A673 (cell line): ENCODE measurements around the gene CNOT3. TPM values are rescaled to one million over a fixed set of nuclear protein-coding genes. Genes with fewer than 3 reads are reported as not detected.

Experiments used
- BruUV-seq: library from RNA; stranded (reverse); fragments of 400-500 nt; replicated peaks from 2 replicates; lab custom pipeline; 2021; lab: Mats Ljungman, UMichigan
- CTCF ChIA-PET: fragments of 300-600 bp; sonication (Branson Sonifier 250); formaldehyde crosslinking; loops from one replicate; lab custom pipeline; 2022; ENCODE audit warnings: antibody characterized with exemption; lab: Charles Lee
- POLR2A ChIA-PET: fragments of 300-600 bp; sonication (Branson Sonifier 250); formaldehyde crosslinking; loops from one replicate; lab custom pipeline; 2022; ENCODE audit warnings: antibody characterized with exemption; ENCODE audit not compliant: low non-redundant PET; lab: Charles Lee
- DNase-seq: peaks from one replicate; pipeline ENCODE4 v3.0.0-alpha.2; 2015; ENCODE audit warnings: low spot score
- H3K27ac ChIP-seq: fragments of 200-600 bp; sonication (generic); 2 replicates; pipeline ENCODE4 v1.5.1; 2016; ENCODE audit warnings: mixed run types, low read depth, mild to moderate bottlenecking, mixed read lengths, antibody characterized with exemption, low read length; ENCODE audit not compliant: poor library complexity, severe bottlenecking
- H3K27me3 ChIP-seq: fragments of 200-600 bp; sonication (generic); replicated peaks from 2 replicates; pipeline ENCODE4 v1.6.1; 2017; ENCODE audit warnings: mixed run types, low read depth, mild to moderate bottlenecking, mixed read lengths, antibody characterized with exemption, low read length; ENCODE audit not compliant: insufficient read depth, poor library complexity
- H3K36me3 ChIP-seq: fragments of 200-600 bp; sonication (generic); 2 replicates; pipeline ENCODE4 v1.6.1; 2016; ENCODE audit warnings: mixed run types, mild to moderate bottlenecking, mixed read lengths, antibody characterized with exemption, low read length; ENCODE audit not compliant: insufficient read depth, poor library complexity, severe bottlenecking
- H3K4me1 ChIP-seq: fragments of 200-600 bp; sonication (generic); 2 replicates; pipeline ENCODE4 v1.6.1; 2017; ENCODE audit warnings: mixed run types, mild to moderate bottlenecking, mixed read lengths, antibody characterized with exemption, low read length; ENCODE audit not compliant: insufficient read depth, poor library complexity, severe bottlenecking
- H3K4me3 ChIP-seq: fragments of 200-600 bp; sonication (generic); 2 replicates; pipeline ENCODE4 v1.5.1; 2016; ENCODE audit warnings: low read depth, mixed run types, mild to moderate bottlenecking, mixed read lengths, low read length; ENCODE audit not compliant: poor library complexity, severe bottlenecking
- H3K9me3 ChIP-seq: fragments of 200-600 bp; sonication (generic); 2 replicates; pipeline ENCODE4 v1.6.1; 2016; ENCODE audit warnings: mixed run types, low read depth, mild to moderate bottlenecking, mixed read lengths, antibody characterized with exemption, low read length; ENCODE audit not compliant: poor library complexity, severe bottlenecking
- EZH2 ChIP-seq: fragments of 200-600 bp; sonication (generic); IDR thresholded peaks from 2 replicates; pipeline ENCODE4 v1.6.1; 2017; ENCODE audit warnings: borderline replicate concordance, low read depth, mild to moderate bottlenecking, mixed read lengths, antibody characterized with exemption, low read length; ENCODE audit not compliant: poor library complexity, severe bottlenecking
- intact Hi-C: fragments of 100-400 bp; cut with micrococcal nuclease; formaldehyde crosslinking; loops from one replicate; pipeline ENCODE4 v1.10.0; 2022; ENCODE audit not compliant: unreplicated experiment
- total RNA-seq: library from RNA; stranded (reverse); gene quantifications from 2 replicates; pipeline ENCODE4 v1.2.3, GENCODE V29; 2021
- TF ChIP-seq, protein P1 (sequence below): fragments of 300-800, 200-600 bp; sonication (generic); conservative IDR thresholded peaks from 2 replicates; pipeline ENCODE4 v1.5.1; 2017; ENCODE audit warnings: low read depth, mild to moderate bottlenecking, antibody characterized with exemption, low read length, moderate library complexity, mixed read lengths

CNOT3 gene
- total RNA-seq, 1 experiment from 2014 or later, result 102 TPM

DNA sequence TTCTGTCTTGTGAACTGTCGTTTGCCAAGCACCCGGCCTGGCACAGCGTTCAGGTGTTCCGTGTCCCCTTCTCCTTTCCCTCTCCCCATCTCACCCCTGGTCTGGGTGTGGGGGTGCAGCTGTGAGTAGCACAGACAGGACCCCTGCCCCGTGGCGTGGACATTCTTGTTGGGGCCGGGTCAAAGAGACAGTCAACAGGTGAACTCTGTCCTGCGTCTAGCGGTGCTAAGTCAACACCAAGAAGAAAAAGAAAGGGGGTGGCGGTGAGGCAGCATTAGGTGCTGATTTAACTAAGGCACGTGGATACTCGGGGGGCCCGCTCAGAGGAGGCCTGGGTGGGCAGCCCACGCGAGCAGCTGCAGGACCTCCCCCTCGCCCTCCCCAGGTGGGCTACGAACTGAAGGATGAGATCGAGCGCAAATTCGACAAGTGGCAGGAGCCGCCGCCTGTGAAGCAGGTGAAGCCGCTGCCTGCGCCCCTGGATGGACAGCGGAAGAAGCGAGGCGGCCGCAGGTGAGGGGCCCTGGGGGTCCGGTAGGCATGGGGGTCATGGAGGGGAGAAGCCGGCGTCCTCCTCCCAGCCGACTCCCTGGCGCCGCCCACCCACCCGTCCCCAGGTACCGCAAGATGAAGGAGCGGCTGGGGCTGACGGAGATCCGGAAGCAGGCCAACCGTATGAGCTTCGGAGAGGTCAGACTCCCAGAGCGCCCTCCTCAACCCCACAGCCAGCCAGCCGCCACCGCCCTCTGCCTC, 9.7 kb upstream of the CNOT3 start:
- POLR2A ChIA-PET, result no interaction called here
- Histone ChIP-seq H3K9me3 (no peaks in the 10 kb centered on the region), H3K36me3 (peaks cover 51% of the 10 kb centered on the region)

GRCh38 chr19:54128441-54128725, 9.2 kb upstream of the CNOT3 start:
- H3K4me1 ChIP-seq, result no peaks in the 10 kb centered on the region
- ChIA-PET CTCF (no interaction called here), POLR2A (no interaction called here)
- no peaks in the 10 kb centered on the region for H3K9me3 ChIP-seq
- BruUV-seq, result no TSS peak
- DNase-seq, result no peak
- no peak for TF ChIP-seq EZH2
- TF ChIP-seq, protein P1, sequence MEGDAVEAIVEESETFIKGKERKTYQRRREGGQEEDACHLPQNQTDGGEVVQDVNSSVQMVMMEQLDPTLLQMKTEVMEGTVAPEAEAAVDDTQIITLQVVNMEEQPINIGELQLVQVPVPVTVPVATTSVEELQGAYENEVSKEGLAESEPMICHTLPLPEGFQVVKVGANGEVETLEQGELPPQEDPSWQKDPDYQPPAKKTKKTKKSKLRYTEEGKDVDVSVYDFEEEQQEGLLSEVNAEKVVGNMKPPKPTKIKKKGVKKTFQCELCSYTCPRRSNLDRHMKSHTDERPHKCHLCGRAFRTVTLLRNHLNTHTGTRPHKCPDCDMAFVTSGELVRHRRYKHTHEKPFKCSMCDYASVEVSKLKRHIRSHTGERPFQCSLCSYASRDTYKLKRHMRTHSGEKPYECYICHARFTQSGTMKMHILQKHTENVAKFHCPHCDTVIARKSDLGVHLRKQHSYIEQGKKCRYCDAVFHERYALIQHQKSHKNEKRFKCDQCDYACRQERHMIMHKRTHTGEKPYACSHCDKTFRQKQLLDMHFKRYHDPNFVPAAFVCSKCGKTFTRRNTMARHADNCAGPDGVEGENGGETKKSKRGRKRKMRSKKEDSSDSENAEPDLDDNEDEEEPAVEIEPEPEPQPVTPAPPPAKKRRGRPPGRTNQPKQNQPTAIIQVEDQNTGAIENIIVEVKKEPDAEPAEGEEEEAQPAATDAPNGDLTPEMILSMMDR, result no peak
- no peak overlapping the region for H3K27ac ChIP-seq
- no peak overlapping the region for H3K4me3 ChIP-seq
- no peaks in the 10 kb centered on the region for H3K27me3 ChIP-seq
- intact Hi-C loops, result no loop called here
- H3K36me3 ChIP-seq, result peaks cover 51% of the 10 kb centered on the region

More for the DNA sequence above, 9.7 kb upstream of the CNOT3 start:
- no peak for DNase-seq
- Histone ChIP-seq H3K27ac (no peak overlapping the region), H3K4me1 (no peaks in the 10 kb centered on the region), H3K27me3 (no peaks in the 10 kb centered on the region), H3K4me3 (no peak overlapping the region)
- CTCF ChIA-PET, result no interaction called here
- no TSS peak for BruUV-seq
- intact Hi-C loops, result no loop called here
- TF ChIP-seq, protein P1, result no peak
- no peak for TF ChIP-seq EZH2

- POLR2A ChIA-PET, result no interaction called here
- CTCF ChIA-PET, result no interaction called here
Observed at GRCh38 chr19:54128796-54129616, 8.6 kb upstream of the CNOT3 start.

More at GRCh38 chr19:54128796-54129616, 8.6 kb upstream of the CNOT3 start:
- Histone ChIP-seq H3K4me1 (no peaks in the 10 kb centered on the region), H3K36me3 (peaks cover 46% of the 10 kb centered on the region), H3K9me3 (no peaks in the 10 kb centered on the region), H3K27me3 (no peaks in the 10 kb centered on the region), H3K4me3 (no peak overlapping the region), H3K27ac (no peak overlapping the region)
- intact Hi-C loops, result no loop called here
- DNase-seq, result no peak
- no peak for TF ChIP-seq EZH2
- TF ChIP-seq, protein P1, result no peak
- no TSS peak for BruUV-seq
